Activated gamma-delta T cell (primary cell): ENCODE measurements around the gene MAPK8IP2.
A peak's percentile ranks its signal among the peaks of the same experiment; 100 is the strongest.
"Not testable (repeated sequence)": the region's sequence is repeated elsewhere in the genome, so short reads cannot be mapped to it uniquely, and the experiment has no call there.

Experiments
- DNase-seq: peaks from one replicate; lab custom pipeline; 2025; lab: John Stamatoyannopoulos, UW

Gene MAPK8IP2

GRCh38 chr22:50612528-50613221 is 12.1 kb downstream of the MAPK8IP2 start:
- DNase-seq: no peak

- DNase-seq: no peak
These were observed 12.8 kb downstream of the MAPK8IP2 start for GRCh38 chr22:50613291-50613981.

- not testable (repeated sequence) for DNase-seq
These were observed 13.7 kb downstream of the MAPK8IP2 start for GRCh38 chr22:50614296-50614695.

- DNase-seq: no peak
These were observed 20.2 kb downstream of the MAPK8IP2 start for GRCh38 chr22:50620593-50621355.

- DNase-seq: no peak
These were observed 20.8 kb downstream of the MAPK8IP2 start for GRCh38 chr22:50621356-50621880.

- DNase-seq: no peak
These were observed 21.5 kb downstream of the MAPK8IP2 start for GRCh38 chr22:50621948-50622722.

- no peak for DNase-seq
These were observed 22.2 kb downstream of the MAPK8IP2 start for GRCh38 chr22:50622723-50623327.

- DNase-seq: no peak
These were observed 23.9 kb downstream of the MAPK8IP2 start for GRCh38 chr22:50624347-50625130.

GRCh38 chr22:50625131-50625567 is 24.6 kb downstream of the MAPK8IP2 start:
- DNase-seq: no peak

- DNase-seq: no peak
These were observed 25.1 kb downstream of the MAPK8IP2 start for GRCh38 chr22:50625568-50626313.

GRCh38 chr22:50626314-50626849 is 25.8 kb downstream of the MAPK8IP2 start:
- no peak for DNase-seq

- DNase-seq: no peak
These were observed 26.5 kb downstream of the MAPK8IP2 start for GRCh38 chr22:50626850-50627641.

- DNase-seq: peak; percentile 71
These were observed 27.3 kb downstream of the MAPK8IP2 start, which contains the start of gene ARSA for GRCh38 chr22:50627642-50628542. ARSA (minus strand) TSS chr22:50628152; CDS start chr22:50627779, 373 bp downstream.

- DNase-seq: no peak
These were observed 28.0 kb downstream of the MAPK8IP2 start for GRCh38 chr22:50628543-50629134.

GRCh38 chr22:50630376-50630775 is 29.8 kb downstream of the MAPK8IP2 start:
- no peak for DNase-seq

- DNase-seq: no peak
These were observed 32.5 kb downstream of the MAPK8IP2 start for GRCh38 chr22:50633086-50633485.

- DNase-seq: no peak
These were observed 33.2 kb downstream of the MAPK8IP2 start for GRCh38 chr22:50633771-50634170.
